ENCODE results near the gene DAND5. TPM values are rescaled to one million over a fixed set of nuclear protein-coding genes. Genes with fewer than 3 reads are reported as not detected.
"Not testable (repeated sequence)": the region's sequence is repeated elsewhere in the genome, so short reads cannot be mapped to it uniquely, and the experiment has no call there.

The DAND5 gene
- total and polyA plus RNA-seq, 12 donors: 0.27 to 2.3 (median 0.92) TPM

DNA sequence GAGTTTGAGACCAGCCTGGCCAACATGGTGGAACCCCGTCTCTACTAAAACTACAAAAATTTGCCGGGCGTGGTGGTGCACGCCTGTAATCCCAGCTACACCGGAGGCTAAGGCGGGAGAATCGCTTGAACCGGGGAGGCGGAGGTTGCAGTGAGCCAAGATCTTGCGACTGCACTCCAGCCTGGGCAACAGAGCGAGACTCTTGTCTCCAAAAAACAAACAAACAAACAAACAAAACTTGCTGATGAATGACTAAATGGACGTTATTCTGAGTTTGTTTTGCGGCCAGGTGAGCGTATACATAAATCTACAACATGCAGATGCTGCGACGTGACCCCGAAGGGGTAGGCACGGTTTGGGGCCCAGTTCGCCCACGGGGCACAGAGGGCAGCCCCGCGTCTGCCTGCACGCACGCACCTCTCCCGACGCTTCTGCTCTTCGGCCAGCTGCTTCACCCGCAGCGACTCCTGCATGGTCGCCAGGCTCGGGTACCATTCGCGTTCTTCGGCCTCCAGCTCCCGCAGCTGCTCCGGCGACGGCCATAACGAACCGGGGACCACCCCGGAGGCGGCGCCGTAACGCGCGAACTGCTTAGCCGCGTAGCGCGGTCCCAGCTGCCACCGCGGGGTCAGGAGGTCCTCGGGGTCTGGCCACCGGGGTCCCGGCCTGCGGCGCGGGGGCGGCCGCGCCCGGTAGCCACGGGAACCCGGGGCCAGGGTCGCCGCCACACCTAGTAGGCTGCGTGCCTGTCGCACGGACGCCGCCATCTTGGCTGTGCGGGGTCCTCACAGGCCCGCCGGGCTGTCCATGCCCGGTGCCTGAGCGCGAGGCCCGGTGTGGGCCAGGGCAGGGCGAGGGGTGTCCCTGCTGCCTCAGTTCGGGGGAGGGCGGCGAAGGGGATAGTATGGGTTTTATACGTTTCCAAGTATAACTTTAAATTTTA lies 12.7 kb upstream of the DAND5 start, which contains the start of gene GADD45GIP1:
GADD45GIP1 (minus strand) TSS at position 778 of the 943 bp plus-strand sequence; CDS start at position 767, 11 bp downstream.
- intact Hi-C loops (cut with DNase I): no loop called here
- Histone ChIP-seq H3K27ac (peak within 1 kb of the TSS; percentile 63 to 95 (median 85)), H3K36me3 (replicated peaks in 1 of 2) (peaks cover 0 to 28% of the 10 kb centered on the region in 2 donors), H3K27me3 (no peaks in the 10 kb centered on the region), H3K4me1 (replicated peaks in 1 of 2) (peaks cover 24 to 50% of the 10 kb centered on the region in 2 donors), H3K9me3 (replicated peaks in 1 of 3) (no peaks in the 10 kb centered on the region), H3K4me3 (peak within 1 kb of the TSS; percentile 88 to 97 (median 90))
- 3 to 14% (median 4%) methylated on average over 20 to 84 of the region's 84 CpGs for WGBS, 4 donors
- peak; percentile 78 to 84 (median 80) for DNase-seq
- TF ChIP-seq, protein P1, sequence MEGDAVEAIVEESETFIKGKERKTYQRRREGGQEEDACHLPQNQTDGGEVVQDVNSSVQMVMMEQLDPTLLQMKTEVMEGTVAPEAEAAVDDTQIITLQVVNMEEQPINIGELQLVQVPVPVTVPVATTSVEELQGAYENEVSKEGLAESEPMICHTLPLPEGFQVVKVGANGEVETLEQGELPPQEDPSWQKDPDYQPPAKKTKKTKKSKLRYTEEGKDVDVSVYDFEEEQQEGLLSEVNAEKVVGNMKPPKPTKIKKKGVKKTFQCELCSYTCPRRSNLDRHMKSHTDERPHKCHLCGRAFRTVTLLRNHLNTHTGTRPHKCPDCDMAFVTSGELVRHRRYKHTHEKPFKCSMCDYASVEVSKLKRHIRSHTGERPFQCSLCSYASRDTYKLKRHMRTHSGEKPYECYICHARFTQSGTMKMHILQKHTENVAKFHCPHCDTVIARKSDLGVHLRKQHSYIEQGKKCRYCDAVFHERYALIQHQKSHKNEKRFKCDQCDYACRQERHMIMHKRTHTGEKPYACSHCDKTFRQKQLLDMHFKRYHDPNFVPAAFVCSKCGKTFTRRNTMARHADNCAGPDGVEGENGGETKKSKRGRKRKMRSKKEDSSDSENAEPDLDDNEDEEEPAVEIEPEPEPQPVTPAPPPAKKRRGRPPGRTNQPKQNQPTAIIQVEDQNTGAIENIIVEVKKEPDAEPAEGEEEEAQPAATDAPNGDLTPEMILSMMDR (IDR thresholded peaks at IDR 0.05): no peak
- TF ChIP-seq POLR2A (IDR thresholded peaks at IDR 0.05): peak; percentile 50 to 66

DNA sequence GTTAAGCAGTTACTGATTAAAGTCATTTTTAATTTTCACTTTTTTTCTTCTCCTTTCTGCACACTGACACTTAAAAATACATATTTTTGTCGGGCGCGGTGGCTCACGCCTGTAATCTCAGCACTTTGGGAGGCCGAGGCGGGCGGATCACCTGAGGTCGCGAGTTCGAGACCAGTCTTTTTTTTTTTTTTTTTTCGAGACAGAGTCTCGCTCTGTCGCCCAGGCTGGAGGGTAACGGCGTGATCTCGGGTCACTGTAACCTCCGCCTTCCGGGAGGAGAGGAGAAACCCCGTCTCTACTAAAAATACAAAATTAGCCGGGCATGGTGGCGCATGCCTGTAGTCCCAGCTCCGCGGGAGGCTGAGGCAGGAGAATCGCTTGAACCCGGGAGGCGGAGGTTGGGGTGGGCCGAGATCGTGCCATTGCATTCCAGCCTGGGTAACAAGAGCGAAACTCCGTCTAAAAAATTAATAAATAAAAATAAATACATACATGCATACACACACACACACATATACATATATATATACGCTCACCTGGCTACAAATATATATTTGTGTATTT lies 11.9 kb upstream of the DAND5 start:
- Histone ChIP-seq H3K27ac (peak overlapping the region in 4 of 5 donors; percentile 79 to 95 (median 86)), H3K4me3 (peak overlapping the region in 3 of 4 donors; percentile 89 to 97 (median 91)), H3K4me1 (replicated peaks in 1 of 2) (peaks cover 21 to 46% of the 10 kb centered on the region in 2 donors), H3K36me3 (replicated peaks in 1 of 2) (peaks cover 0 to 24% of the 10 kb centered on the region in 2 donors)
- WGBS, 4 donors: 33 to 43% (median 39%) methylated on average over 29 to 31 of the region's 31 CpGs
- intact Hi-C loops (cut with DNase I); DNase-seq; H3K27me3 ChIP-seq; H3K9me3 ChIP-seq (replicated peaks in 1 of 3): not testable (repeated sequence)

DNA sequence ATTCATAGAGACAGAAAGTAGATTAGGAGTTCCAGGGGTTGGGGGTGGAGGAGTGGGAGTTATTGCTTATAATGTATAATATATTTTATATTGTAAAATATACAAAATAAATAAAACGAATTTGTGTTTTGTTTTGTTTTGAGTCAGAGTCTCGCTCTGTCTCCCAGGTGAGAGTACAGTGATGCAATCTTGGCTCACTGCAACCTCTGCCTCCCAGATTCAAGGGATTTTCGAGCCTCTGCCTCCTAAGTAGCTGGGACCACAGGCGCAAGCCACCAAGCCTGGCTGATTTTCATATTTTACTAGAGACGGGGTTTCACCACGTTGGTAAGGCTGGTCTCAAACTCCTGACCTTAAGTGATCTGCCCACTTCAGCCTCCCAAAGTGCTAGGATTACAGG lies 9.9 kb upstream of the DAND5 start:
- TF ChIP-seq POLR2A (IDR thresholded peaks at IDR 0.05): no peak
- TF ChIP-seq, protein P1 (IDR thresholded peaks at IDR 0.05): no peak
- no peak overlapping the region for H3K4me3 ChIP-seq
- peaks cover 9 to 25% of the 10 kb centered on the region in 2 donors for H3K4me1 ChIP-seq (replicated peaks in 1 of 2)
- WGBS, 4 donors: 62 to 75% (median 70%) methylated on average over 6 of the region's 6 CpGs
- DNase-seq: no peak
- peaks cover 0 to 6% of the 10 kb centered on the region in 2 donors for H3K36me3 ChIP-seq (replicated peaks in 1 of 2)
- no peaks in the 10 kb centered on the region for H3K9me3 ChIP-seq (replicated peaks in 1 of 3)
- no peaks in the 10 kb centered on the region for H3K27me3 ChIP-seq
- intact Hi-C loops (cut with DNase I): no loop called here
- no peak overlapping the region for H3K27ac ChIP-seq

DNA sequence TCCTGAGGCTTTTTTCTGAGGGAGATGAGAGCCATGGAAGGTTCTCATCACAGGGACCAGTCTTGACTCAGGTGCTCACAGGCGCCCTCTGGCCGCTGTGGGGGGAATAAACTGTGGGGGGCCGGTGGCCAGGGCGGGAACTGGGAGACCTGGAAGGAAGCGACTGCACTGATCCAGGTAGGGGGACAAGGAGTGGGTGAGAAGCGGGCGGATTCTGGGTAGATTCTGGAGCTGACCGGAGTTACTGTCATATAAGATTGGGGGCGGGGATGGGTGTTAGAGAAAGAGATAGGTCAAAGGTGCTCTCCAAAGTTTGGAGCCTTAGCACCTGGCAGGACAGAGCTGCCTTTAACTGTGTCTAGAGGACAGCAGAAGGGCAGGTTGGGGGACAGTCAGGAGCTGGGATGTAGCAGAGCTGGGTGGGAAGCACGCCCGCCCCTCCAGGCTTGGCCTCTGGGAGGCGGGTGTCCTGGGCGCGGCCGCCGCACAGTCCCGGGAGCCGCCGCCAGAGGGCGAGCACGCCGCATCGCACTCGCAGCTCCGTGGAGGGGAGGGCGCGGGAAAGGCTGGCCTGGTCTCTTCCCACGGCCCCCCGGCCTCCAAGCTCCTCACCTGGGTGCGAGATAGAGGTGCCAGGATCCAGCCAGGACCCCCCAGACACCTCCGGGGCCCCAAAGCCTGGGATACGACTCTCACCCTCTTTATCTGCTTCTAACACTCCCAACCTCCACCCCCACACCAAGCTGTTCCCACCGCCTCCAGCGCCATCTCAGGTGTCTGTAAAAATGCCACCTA lies 4.2 kb upstream of the DAND5 start:
- Histone ChIP-seq H3K4me1 (replicated peaks in 1 of 2) (peaks cover 0 to 8% of the 10 kb centered on the region in 2 donors), H3K36me3 (replicated peaks in 1 of 2) (no peaks in the 10 kb centered on the region), H3K27ac (peak overlapping the region in 1 of 5 donors; percentile 47), H3K9me3 (replicated peaks in 1 of 3) (no peaks in the 10 kb centered on the region), H3K27me3 (no peaks in the 10 kb centered on the region), H3K4me3 (peak overlapping the region in 2 of 4 donors; percentile 34 to 69)
- peak; percentile 74 to 88 (median 80) for DNase-seq
- TF ChIP-seq, protein P1 (IDR thresholded peaks at IDR 0.05): peak; percentile 91 to 97 (median 95)
- TF ChIP-seq POLR2A (IDR thresholded peaks at IDR 0.05): no peak
- WGBS, 4 donors: 1 to 2% (median 1%) methylated on average over 13 to 34 of the region's 34 CpGs
- intact Hi-C loops (cut with DNase I): loop anchor here in 1 of 2 donors (10.0 kb wide), 1 partner anchor 310 kb away; no protein-coding TSS in a partner anchor
